NCI-H510A treated with DMSO at 0.1 percent for 48 hours (cell line): ENCODE results near the gene UBE2N.
"Not testable (repeated sequence)": the region's sequence is repeated elsewhere in the genome, so short reads cannot be mapped to it uniquely, and the experiment has no call there.

Experiments
- DNase-seq: peaks from one replicate; lab custom pipeline; 2025; lab: John Stamatoyannopoulos, UW

The UBE2N gene

DNA sequence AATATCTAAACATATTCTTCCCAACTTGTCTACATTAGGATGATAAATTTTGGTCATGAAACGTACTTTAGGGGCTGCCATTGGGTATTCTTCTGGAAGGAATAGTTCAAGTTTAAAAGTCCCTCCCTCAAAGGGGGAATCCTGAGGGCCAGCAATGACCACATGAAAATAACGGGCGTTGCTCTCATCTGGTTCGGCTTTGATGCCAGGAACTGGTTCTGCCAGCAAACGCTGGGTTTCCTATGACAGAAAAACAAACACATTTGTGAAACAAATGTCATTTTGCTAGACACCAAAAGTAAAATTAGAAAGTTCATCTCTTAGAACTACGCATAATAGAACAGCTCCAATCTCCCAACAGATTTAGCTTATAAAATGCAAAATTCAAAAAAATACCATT, 30.7 kb downstream of the UBE2N start:
- DNase-seq = not testable (repeated sequence)

DNA sequence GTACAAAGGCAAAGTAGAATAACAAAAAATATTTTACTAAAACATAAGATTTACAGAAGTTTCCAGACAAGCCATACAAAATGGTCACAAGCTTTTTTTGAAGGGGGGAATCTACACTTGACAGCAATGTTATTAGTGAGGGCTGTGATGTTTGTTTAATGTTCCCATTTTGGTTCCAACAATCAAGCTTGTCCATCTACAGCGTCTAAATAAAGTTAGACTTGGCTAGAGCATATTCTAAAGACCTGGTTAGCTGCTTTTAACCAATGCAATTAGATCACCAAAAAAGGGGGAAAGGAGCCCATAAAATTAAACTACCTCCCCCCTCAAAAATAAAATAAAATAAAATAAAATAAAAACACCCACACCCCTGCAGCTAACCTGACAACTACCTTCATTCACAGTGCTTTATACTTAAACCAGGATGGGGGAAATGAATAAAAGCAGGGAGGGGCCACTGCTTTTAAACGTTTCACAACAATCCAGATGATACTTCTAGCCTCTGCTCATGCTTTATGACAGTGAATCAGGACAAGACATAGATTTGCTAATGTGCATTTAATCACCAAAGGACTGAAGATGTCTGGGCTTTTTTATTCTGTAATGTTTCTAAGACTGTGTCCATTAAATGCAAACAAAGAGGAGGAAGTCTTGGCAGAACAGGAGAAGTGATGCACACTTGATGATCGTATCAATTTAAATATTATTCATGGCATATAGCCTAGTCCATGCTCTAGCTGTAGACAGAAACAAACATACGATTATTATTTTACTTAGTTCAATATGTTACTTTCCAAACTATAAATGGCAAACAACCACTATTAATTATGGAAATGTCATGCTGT, 32.2 kb downstream of the UBE2N start:
- not testable (repeated sequence) for DNase-seq

- DNase-seq = no peak
Measured at GRCh38 chr12:93408813-93409212, 32.9 kb downstream of the UBE2N start.

- DNase-seq = no peak
Measured at GRCh38 chr12:93407963-93408283, 33.8 kb downstream of the UBE2N start.

DNA sequence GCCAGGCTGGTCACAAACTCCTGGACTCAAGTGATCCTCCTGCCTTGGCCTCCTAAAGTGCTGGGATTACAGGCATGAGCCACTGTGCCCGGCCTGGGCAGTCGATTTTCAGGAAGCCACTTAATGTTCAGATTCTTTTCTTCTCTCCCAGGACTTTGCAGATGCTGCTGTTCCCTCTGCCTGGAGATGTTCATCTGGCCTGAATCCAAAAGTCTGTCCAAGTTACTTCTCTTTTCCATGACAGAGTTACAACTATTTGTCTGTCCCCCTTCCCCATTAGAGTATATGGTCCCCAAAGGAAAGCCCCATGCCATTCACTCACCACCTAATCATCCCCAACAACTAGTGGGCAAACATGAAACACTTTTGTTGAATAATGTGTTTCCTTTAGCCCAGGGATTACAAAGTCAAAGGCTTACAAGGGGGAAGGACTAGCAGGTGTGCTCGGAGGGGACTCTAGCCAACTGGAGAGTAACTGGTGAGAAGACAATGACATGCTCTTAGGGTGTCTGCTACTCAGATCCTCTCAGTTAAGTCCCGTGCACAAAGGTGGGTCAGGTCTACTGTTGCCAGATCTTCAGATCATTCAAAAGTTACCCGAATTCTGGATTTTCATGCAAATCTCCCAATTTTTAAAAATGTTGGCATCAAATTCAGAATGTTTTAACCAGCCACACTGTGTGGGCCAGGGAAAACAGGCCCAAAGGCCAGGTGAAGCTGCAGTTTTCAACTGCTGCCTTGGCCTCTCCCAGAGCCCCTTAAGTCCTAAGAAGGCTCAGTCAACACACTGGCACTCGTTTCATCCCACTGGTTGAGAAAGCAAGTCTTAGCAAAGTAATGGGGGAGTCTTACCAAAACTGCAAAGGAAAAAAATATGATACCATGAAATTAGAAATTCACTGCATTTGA, 34.4 kb downstream of the UBE2N start:
- DNase-seq = no peak

- no peak for DNase-seq
Measured at GRCh38 chr12:93404961-93405849, 36.5 kb downstream of the UBE2N start.

GRCh38 chr12:93403988-93404803, 37.6 kb downstream of the UBE2N start:
- peak; percentile 73 for DNase-seq

GRCh38 chr12:93402333-93403311, 39.1 kb downstream of the UBE2N start:
- DNase-seq = no peak

GRCh38 chr12:93399183-93399863, 42.4 kb downstream of the UBE2N start:
- DNase-seq = not testable (repeated sequence)

- DNase-seq = no peak
Measured at GRCh38 chr12:93397412-93397811, 44.3 kb downstream of the UBE2N start.

DNA sequence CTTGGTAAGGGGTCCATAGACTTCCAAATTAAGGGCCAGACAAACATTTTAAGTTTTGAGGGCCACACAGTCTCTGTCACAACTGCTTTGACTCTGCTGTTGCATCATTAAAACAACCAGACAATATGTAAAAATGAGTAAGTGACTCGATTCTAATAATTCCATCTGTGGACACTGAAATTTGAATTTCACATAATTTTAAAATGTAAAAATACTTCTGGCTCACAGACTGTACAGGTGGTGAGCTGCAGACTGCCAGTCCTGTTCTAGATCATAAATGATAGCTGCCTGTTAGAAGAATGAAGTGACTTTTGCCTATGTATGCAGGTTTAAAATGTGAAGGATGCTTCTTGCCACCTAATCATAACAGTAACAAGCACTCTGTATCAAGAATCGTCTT, 48.3 kb downstream of the UBE2N start:
- no peak for DNase-seq

GRCh38 chr12:93390549-93391297, 51.0 kb downstream of the UBE2N start:
- no peak for DNase-seq

DNA sequence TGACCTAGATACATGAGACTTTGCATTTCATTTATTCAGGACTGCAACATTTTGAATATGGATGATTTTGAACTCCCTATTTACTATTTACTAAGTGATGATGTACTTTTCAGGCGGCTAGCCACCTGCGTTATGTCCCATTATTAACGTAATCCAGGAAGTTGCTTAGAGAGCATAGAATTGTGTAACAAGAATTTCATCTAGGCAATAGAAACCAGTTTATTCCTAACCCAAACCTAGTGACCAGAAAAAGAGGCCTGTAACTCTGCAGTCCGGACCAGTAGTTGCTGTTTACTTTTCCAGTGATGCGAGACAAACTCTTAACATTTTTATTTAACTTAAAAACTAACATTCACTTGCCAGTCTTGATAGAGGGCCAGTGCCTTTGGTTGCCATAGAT, 51.7 kb downstream of the UBE2N start:
- DNase-seq = no peak

DNA sequence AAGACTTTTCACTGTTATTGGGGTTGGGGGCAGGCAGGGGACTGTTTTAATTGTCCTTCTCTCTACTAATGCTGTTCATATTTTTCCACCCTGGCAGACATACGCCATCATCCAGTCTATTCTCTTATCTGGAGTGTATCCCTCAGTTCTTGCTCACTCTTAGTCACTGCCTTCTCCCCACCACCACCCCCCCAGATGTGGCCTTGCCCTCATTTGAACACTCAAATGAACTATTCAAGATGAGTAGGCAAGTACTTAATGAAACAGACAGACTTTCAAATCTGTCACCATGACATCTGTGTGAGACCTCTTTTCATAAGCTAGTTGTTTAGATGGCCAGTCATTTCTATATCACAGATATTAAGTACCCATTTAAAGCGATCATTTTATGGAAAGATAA, 54.0 kb downstream of the UBE2N start:
- DNase-seq = no peak

DNA sequence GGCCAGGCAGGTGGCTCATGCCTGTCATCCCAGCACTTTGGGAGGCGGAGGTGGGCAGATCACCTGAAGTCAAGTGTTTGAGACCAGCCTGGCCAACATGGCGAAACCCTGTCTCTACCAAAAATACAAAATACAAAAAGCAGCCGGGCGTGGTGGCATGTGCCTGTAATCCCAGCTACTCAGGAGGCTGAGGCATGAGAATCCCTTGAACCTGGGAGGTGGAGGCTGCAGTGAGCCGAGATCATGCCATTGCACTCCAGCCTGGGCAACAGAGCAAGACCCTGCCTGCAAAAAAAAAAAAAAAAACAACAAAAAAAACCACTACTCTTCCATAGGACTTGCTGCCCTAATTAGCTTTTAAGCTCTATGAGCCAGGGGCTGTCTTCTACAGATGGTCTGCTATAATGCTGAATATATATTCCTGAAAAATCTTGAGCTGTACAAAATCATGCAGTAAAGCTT, 59.7 kb downstream of the UBE2N start:
- DNase-seq = not testable (repeated sequence)

GRCh38 chr12:93381161-93381975, 60.4 kb downstream of the UBE2N start:
- no peak for DNase-seq

DNA sequence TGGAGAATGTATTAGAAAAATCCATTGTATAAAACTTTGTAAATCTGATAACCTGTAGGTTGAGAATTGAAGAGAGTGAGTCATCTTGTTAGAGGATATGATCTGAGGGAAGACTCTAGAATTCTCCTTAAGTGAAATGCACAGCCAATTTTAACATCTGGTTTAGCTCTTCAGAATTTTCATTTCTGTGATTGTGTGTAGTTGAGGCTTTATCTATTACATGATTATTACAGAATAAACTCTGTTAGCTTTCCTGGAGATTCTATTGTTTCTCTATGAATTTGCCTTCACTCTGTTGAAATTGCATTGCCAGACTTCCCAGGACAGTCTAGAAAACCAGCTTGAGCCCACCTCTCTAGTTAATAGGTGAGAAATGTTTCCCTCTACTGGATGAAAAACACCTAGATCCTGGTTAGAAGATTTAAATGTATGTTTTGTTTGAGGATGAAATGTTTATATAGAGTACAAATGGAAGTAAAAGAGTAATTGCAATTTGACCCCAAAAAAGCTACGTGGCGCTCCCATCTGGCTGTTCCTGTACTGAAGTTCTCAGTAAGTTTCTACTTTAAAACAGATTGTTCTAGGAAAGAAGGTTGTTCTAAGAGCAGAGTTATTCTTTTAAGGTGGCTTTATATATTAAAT, 61.1 kb downstream of the UBE2N start:
- no peak for DNase-seq
